DND-41 (cell line): Measurements from ENCODE around the gene PSMB9.

Experiments used
- CTCF ChIP-seq: IDR thresholded peaks from 2 replicates; pipeline ENCODE4 v1.5.1; 2012; ENCODE audit warnings: borderline replicate concordance, low read length, moderate library complexity, mild to moderate bottlenecking; ENCODE audit not compliant: poor library complexity, severe bottlenecking; ENCODE audit errors: extremely low read depth
- EZH2 ChIP-seq: IDR thresholded peaks from 3 replicates; pipeline ENCODE4 v1.6.1; 2012; ENCODE audit warnings: borderline replicate concordance, low read depth, mild to moderate bottlenecking, moderate library complexity, low read length, inconsistent platforms; ENCODE audit not compliant: severe bottlenecking

- TF ChIP-seq CTCF (peak; percentile 11), EZH2 (no peak)
These were observed 585 bp downstream of the PSMB9 start for GRCh38 chr6:32854376-32855178.
